ENCODE results near the gene SEMA3F.

GRCh38 chr3:50150863-50151686 is 4.0 kb upstream of the SEMA3F start:
- TF ChIP-seq, protein P1, sequence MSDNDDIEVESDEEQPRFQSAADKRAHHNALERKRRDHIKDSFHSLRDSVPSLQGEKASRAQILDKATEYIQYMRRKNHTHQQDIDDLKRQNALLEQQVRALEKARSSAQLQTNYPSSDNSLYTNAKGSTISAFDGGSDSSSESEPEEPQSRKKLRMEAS (IDR thresholded peaks at IDR 0.05) = no peak
- TF ChIP-seq JUND (IDR thresholded peaks at IDR 0.05) = no peak
- no peak for TF ChIP-seq FOXA1 (IDR thresholded peaks at IDR 0.05)
- no peak for TF ChIP-seq YY1 (IDR thresholded peaks at IDR 0.05)
- TF ChIP-seq GABPA (IDR thresholded peaks at IDR 0.05 in 1 of 2, conservative IDR thresholded peaks at IDR 0.05 in 1 of 2) = no peak
- no peak for TF ChIP-seq RAD21 (IDR thresholded peaks at IDR 0.05)
- TF ChIP-seq CTCF (IDR thresholded peaks at IDR 0.05; ENCODE audit: low read depth, low read length, missing input control) = no peak
- TF ChIP-seq, protein P2, sequence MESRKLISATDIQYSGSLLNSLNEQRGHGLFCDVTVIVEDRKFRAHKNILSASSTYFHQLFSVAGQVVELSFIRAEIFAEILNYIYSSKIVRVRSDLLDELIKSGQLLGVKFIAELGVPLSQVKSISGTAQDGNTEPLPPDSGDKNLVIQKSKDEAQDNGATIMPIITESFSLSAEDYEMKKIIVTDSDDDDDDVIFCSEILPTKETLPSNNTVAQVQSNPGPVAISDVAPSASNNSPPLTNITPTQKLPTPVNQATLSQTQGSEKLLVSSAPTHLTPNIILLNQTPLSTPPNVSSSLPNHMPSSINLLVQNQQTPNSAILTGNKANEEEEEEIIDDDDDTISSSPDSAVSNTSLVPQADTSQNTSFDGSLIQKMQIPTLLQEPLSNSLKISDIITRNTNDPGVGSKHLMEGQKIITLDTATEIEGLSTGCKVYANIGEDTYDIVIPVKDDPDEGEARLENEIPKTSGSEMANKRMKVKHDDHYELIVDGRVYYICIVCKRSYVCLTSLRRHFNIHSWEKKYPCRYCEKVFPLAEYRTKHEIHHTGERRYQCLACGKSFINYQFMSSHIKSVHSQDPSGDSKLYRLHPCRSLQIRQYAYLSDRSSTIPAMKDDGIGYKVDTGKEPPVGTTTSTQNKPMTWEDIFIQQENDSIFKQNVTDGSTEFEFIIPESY (IDR thresholded peaks at IDR 0.05) = no peak

All from liver (tissue), 3 donors.